Mammary epithelial cell (primary cell): ENCODE data around the gene ABCA5.

Source experiments
- EZH2 ChIP-seq: IDR thresholded peaks from 2 replicates; pipeline ENCODE4 v1.6.1; 2012; ENCODE audit warnings: low read length, inconsistent platforms, borderline replicate concordance
- TF ChIP-seq, protein P1 (sequence below), 2 donors: IDR thresholded peaks in 1 of 2; conservative IDR thresholded peaks in 1 of 2; 2 replicates each; pipeline ENCODE4 v1.5.1; 2011 to 2012; ENCODE audit warnings: inconsistent platforms in 2 of 2, low read length in 2 of 2, mild to moderate bottlenecking in 2 of 2, control low read depth in 1 of 2, low read depth in 1 of 2; ENCODE audit not compliant: insufficient read depth in 1 of 2; ENCODE audit errors: extremely low read depth in 1 of 2

DNA sequence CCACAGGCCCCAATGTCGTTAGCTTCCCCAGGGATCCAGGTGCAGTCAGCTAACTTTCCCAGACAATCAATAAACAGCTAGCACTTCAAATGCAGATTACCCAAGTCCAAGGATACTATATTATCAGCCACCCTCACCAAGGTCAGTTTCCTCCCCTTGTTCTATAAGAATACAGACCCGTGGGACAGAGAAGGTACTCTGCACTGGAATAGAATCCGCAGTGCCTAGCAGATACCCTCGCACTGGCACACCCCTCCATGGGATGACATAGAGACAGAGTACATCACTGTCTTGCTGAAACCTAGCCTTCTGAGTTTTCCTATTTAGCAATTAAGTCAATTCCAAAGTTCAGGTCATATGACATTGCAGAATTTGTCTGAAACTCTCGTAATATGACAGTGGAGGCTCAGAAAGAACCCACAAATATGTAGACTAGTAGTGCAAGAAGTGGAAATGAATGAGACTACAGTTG lies 58.4 kb downstream of the ABCA5 start:
- TF ChIP-seq, protein P1, sequence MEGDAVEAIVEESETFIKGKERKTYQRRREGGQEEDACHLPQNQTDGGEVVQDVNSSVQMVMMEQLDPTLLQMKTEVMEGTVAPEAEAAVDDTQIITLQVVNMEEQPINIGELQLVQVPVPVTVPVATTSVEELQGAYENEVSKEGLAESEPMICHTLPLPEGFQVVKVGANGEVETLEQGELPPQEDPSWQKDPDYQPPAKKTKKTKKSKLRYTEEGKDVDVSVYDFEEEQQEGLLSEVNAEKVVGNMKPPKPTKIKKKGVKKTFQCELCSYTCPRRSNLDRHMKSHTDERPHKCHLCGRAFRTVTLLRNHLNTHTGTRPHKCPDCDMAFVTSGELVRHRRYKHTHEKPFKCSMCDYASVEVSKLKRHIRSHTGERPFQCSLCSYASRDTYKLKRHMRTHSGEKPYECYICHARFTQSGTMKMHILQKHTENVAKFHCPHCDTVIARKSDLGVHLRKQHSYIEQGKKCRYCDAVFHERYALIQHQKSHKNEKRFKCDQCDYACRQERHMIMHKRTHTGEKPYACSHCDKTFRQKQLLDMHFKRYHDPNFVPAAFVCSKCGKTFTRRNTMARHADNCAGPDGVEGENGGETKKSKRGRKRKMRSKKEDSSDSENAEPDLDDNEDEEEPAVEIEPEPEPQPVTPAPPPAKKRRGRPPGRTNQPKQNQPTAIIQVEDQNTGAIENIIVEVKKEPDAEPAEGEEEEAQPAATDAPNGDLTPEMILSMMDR (conservative IDR thresholded peaks at IDR 0.05 in 1 of 2, IDR thresholded peaks at IDR 0.05 in 1 of 2; ENCODE audit: extremely low read depth in 1 of 2, insufficient read depth in 1 of 2, low read depth in 1 of 2, low read length in 2 of 2), result no peak
- no peak for TF ChIP-seq EZH2
